Left cardiac atrium (tissue), 4 donors: ENCODE measurements around the gene KCNIP1. TPM values are rescaled to one million over a fixed set of nuclear protein-coding genes. Genes with fewer than 3 reads are reported as not detected.

ENCODE experiments used
- ATAC-seq, 2 donors: fragments of 200-7000 bp; cut with Tn5 transposase; one replicate each; pipeline ENCODE4 v1.9.1; 2020; ENCODE audit warnings: mild to moderate bottlenecking in 2 of 2, moderate library complexity in 2 of 2
- DNase-seq: peaks from one replicate; pipeline ENCODE4 v3.0.0-alpha.2; 2020
- intact Hi-C, 2 donors: fragments of 100-400 bp; cut with DNase I; formaldehyde crosslinking; loops; one replicate each; pipeline versions ENCODE4 v1.14.1 to v1.15.1; 2022 to 2023
- total RNA-seq, 2 donors: library from RNA; stranded (reverse); fragmentation: NEBNext Ultra II Directional; extraction: Animal tissue kit (Norgen Biotek cat#: 25700); gene quantifications; one replicate each; pipeline ENCODE4 v1.2.1, GENCODE V29; 2021
- donor health status: DM: no; HTN: yes; CAD: no.
- donor health status: DM: no; HTN: yes; CAD: no; lungs with severe emphysema.
- donor health status: DM: yes; HTN: yes; CAD: no.
- donor health status: Dilated cardiomyopathy.

The KCNIP1 gene
- total RNA-seq, 2 donors from 2014 or later = not detected

DNA sequence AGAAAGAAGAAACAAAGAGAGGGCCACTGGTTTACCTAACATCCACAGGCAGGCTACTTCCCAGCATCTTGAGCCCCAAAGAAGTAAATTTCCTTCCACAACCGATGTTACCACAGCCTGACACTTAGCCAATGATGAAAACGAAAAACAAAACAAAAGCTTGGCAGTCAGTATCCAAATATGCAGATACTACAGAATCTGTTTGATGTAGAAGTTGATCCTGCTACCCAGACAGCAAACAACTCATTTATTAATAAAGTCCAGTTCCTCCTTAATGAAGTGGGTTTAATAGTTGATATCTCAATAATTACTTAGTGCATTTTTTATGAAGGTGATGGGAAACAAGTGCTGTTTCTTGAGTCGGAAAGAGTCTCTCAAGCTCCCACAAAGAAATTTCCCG lies 212.6 kb downstream of the KCNIP1 start:
- ATAC-seq (no peak), DNase-seq (no peak)
- intact Hi-C loops = no loop called here

DNA sequence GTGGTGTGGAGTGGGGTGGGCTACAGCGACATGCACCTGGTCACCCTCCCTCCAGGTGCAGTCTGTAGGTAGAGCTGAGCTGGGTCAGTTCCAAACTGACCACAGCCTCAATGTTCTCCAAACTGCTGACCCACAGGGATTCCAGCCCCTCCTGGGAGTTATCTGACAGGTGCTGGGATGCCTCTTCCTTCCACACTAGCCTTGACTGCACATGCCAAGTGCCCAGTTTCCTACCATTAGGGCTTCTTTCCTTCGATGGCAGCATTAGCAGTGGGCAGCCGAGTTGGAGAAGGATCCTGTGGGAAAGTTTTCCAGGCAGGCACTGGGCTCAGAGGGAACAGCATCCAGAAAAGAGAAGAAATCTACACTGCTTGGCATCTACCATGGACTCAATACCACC lies 215.7 kb downstream of the KCNIP1 start:
- ATAC-seq (no peak), DNase-seq (no peak)
- intact Hi-C loops = no loop called here

DNA sequence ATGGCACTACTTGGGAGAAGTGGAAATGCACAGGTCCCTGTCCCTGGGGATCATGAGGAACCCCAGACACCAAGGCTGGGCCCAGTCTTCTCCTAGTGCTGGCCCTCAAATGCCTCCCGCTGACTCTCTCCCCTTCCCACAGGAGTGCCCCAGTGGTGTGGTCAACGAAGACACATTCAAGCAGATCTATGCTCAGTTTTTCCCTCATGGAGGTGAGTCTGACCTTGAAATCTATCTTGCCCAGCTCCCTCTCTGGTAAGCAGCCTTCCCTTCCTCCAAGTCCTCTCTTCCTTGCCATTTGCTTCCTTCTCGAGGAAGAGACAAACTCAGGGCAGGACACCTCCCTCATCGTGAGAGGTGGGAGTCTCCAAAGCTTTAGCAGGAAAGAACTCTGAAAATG lies 216.4 kb downstream of the KCNIP1 start:
- ATAC-seq = no peak
- intact Hi-C loops = no loop called here
- DNase-seq = no peak

DNA sequence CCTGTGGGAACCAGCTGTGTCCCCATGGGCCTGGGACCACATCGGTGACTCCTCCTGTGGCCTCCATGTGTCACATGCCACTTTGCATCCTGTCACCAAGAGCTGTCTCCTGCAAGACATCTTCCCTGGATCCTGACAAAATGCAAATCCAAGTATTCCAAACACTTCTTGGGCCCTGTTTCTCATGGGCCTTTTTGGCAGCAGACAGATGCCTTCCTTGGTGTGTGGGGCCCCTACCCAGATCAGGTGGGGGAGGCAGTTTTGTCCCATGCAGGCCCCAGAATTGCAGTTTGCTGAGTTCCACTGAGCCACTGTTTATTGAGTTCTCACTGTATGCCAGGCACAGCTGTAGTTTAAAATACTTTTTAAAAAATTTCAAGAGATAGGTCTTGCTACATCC lies 217.2 kb downstream of the KCNIP1 start:
- intact Hi-C loops = no loop called here

DNA sequence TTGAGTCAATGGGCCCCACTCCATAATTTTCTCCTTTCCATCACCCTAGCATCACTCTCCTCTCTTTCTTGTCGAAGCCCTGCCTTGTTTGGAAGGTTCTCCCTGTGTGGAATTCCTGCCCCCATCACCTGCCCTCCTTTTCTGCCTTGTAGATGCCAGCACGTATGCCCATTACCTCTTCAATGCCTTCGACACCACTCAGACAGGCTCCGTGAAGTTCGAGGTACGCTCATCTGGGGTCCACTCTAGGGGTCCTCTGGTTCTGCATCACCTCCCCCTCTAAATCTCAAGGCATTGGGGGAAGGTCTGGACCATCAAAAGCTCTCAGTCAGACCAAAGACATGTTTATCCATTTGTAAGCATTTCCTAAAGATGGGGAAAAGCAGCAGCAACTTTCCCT lies 217.9 kb downstream of the KCNIP1 start:
- DNase-seq (no peak), ATAC-seq (no peak)
- intact Hi-C loops = no loop called here

More for the DNA sequence above, 217.2 kb downstream of the KCNIP1 start:
- no peak for ATAC-seq
- no peak for DNase-seq

DNA sequence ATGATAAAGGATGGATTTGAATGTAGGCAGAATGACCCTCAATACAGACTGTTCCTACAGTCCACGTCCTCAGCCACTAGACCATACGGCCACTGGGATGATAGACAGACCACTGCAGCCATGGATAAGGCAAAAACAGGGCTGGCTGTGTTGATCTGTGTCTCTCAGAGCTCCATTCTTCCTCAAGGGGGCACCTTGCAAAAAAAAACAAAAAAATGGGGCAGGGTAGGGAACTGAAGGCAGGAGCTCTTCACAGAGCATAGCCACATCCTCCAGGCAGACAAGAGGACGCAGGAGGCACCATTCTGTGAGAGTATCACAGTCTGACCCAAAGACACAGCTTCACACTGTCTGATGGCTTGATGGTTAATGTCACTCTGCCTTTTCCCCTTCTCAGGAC lies 218.5 kb downstream of the KCNIP1 start:
- intact Hi-C loops = no loop called here
- ATAC-seq = no peak
- no peak for DNase-seq

DNA sequence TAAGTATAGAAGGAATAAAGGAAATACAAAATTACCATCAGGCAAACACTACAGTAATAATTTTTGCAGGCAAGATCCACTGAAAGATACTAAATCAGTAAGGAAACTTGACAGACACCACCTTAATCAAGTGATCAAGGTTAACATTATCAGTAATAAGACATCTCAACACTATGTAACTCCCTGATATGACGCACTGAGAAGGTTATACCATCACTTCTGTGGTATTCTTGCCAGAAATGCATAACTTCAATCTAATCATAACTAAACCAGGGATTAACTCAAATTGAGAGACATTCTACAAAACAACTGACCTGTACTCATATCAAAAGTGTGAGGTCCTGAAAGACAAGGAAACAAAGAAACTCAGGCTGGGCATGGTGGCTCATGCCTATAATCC lies 227.2 kb downstream of the KCNIP1 start:
- DNase-seq (no peak), ATAC-seq (no peak)
- intact Hi-C loops = no loop called here

DNA sequence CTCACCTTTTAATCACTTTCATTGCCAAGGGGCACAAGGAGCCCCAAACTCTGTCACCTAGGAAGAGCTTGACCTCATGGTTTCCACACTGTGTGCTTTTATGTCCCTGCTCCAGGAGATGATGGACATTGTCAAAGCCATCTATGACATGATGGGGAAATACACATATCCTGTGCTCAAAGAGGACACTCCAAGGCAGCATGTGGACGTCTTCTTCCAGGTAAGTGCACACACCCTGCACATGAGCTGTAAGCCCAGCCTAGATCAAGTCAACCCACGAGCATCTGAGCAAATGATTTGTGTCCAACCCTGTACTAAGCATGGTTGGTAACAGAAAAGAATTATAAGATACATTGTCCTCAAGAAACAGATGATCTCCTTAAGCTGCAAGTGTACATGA lies 228.9 kb downstream of the KCNIP1 start:
- intact Hi-C loops = no loop called here
- no peak for ATAC-seq
- DNase-seq = no peak

DNA sequence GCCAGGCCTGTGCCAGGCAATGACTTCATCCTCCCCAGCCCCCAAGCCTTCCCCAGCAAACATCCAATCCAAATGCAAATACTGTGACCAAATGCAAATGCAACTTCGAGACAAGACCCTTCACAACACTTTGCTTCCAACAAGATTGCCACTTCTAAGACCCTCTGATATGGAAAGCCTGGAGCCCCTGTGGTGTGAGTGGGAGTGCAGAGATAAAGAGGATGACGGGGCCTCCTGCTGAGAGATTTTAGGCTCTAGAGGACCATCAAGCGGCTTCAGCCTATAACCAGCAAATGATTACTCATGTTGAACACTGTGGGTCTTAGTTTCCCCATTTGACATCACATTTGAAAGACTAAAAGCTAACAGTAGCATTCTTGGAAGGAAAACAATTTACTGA lies 233.1 kb downstream of the KCNIP1 start:
- intact Hi-C loops = no loop called here
- no peak for ATAC-seq
- no peak for DNase-seq

DNA sequence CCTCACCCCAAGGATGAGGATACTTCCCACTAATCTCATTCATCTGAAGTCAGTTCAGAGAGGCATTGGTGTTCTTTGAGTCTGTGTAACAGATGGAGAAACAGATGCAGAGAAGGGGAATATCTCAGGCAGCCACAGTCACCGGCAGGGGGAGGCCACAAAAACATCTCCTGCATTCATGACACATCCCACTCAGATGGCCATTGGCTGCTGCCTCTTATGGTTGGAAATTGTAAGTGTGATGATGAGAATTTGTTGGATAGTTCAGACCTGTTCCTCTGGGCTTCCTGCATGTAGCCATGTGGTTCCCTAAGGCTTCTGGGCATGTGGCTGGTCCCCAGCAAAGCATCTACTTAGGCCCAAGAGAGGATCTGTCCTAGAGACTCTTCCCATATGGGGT lies 233.8 kb downstream of the KCNIP1 start:
- DNase-seq = no peak
- ATAC-seq = no peak
- intact Hi-C loops = no loop called here

DNA sequence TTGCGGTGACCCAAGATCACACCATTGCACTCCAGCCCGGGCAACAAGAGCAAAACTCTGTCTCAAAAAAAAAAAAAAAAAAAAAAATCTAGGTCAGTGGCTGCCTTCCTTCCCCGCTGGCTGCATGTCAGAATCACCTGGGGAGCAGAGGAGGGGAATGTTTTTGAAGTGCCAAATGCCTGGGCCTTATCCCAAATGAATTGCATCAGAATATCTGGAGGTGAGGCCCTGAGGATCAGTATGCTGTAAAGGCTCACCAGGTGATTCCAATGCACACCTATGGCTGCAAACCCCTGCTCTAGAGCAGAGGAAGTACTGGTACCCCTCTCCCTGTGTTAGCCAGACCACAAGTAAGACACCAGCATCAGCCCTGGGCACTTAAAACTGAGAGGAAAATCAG lies 235.0 kb downstream of the KCNIP1 start:
- ATAC-seq (no peak), DNase-seq (no peak)
- intact Hi-C loops = no loop called here

DNA sequence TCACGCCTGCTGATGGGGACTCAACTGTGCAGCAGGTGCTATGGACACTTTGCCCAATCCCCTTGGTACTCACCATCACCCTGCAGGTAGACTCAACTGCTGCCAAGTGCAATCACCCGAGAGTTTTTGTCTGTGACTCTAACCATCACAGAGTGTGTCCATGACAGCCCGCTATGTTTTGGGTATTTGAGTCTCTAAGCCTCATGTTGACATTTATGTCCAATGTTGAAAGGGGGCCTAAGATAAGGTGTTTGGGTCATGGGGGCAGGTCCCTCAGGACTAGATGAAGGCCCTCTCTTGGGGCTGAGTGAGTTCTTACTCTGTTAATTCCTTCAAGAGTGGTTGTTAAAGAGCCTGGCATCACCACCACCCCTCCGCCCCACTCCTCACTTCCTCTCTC lies 235.6 kb downstream of the KCNIP1 start:
- DNase-seq (no peak), ATAC-seq (no peak)
- intact Hi-C loops = no loop called here

DNA sequence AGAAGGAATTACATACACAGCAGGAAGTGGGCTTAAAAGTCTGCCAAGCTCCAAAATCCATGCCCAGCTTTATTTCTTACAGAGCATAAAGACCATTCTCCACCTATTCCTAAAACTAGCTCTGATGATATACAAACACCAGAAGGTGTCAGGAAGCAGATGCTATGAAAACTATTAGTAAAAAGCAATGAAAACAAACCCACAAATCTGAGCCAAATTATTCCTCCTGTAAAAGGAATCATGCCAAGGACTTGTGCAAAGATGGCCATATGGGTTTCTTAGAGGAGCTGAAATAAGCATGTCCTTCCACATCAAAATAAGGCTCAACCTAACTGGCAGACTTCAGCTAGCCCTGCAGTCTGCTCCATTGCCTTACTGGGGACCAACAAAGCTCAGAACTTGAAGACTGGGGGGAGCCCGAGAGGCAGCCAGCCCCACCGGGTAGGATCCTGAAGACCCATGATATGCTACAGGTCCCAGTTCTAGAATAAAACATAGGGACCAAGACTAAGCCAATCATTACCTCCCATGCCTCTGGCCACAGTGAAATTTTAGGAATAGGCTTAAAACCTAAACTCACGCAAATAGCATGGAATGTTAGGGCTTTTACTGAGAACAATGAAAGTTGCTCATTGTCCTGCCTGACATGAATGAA lies 236.9 kb downstream of the KCNIP1 start:
- DNase-seq = no peak
- no peak for ATAC-seq
- intact Hi-C loops = loop anchor here in 1 of 2 donors (5.0 kb wide), 1 partner anchor 597 kb away; no protein-coding TSS in a partner anchor

DNA sequence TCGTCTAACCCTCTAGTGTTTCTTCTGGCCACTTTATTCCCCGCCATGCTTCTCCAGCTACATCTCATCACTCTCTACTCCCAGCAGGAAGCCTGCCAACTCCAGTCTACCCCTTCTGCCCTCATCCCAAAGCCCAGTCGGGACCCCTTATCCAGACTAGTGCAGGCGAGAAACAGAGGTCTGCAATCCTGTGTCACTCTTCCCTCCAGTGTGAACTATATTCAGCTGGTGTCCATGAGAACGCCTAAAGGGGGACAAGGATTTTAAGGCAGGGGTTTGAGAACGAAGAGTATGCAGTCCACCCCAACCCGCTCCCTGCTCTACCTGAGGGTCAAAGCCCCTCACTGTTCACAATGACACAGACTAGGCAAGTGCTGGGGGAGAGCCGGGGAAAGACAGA lies 238.0 kb downstream of the KCNIP1 start:
- no peak for DNase-seq

DNA sequence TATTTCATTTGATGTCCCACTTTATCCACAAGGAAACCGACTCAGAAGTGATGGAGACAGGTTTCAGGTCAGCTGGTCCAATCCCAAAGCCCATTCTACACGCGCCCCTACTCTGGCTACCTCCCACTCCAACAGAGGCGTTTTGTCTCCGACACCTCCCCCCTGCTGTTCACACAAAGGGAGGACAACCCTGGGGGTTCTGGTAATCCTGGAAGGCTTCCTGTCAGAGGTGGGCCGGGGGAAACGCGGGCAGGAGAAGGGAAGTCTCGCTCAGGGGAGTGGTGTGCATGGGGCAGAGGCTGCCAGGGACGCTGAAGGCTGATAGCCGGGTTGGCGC lies 240.0 kb downstream of the KCNIP1 start:
- intact Hi-C loops = loop anchor here (2.0 to 5.0 kb wide), 2 partner anchors 47 to 593 kb away; no protein-coding TSS in a partner anchor
- DNase-seq = no peak
- ATAC-seq = no peak

More for the DNA sequence above, 238.0 kb downstream of the KCNIP1 start:
- ATAC-seq = no peak
- intact Hi-C loops = loop anchor here in 1 of 2 donors (5.0 kb wide), 1 partner anchor 596 kb away; no protein-coding TSS in a partner anchor

DNA sequence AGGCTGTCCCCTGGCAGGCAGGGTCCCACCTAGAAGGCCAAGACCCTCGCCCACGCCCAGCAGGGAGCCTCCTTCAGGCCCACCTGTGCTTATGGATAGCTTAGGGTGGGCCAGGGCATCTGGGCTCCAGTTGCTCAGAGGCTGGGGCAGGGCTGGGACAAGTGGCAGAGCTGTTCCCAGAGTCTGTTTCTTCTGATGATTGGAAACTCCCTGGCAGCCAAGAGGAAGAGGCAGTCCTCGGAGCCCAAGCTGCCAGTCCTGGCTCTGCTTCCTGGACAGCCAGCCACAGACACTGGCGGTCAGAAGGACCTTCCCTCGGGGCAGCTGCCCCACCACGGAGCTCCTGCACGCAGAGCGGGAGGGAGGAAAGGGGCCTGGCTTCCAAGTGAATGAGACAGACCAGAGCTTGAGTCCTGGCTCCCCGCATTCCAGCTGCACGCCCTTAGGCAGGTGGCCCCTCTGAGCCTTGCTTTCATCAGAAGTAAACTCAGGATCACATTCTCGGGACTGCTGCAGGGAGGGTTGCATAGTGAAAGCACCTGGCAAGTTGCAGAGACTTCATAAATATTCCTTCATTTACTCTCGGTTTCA lies 241.8 kb downstream of the KCNIP1 start:
- ATAC-seq (peak; percentile 57 to 66), DNase-seq (peak; percentile 40)
- intact Hi-C loops = loop anchor here (1.0 to 2.0 kb wide), 2 partner anchors 45 to 46 kb away; no protein-coding TSS in a partner anchor

DNA sequence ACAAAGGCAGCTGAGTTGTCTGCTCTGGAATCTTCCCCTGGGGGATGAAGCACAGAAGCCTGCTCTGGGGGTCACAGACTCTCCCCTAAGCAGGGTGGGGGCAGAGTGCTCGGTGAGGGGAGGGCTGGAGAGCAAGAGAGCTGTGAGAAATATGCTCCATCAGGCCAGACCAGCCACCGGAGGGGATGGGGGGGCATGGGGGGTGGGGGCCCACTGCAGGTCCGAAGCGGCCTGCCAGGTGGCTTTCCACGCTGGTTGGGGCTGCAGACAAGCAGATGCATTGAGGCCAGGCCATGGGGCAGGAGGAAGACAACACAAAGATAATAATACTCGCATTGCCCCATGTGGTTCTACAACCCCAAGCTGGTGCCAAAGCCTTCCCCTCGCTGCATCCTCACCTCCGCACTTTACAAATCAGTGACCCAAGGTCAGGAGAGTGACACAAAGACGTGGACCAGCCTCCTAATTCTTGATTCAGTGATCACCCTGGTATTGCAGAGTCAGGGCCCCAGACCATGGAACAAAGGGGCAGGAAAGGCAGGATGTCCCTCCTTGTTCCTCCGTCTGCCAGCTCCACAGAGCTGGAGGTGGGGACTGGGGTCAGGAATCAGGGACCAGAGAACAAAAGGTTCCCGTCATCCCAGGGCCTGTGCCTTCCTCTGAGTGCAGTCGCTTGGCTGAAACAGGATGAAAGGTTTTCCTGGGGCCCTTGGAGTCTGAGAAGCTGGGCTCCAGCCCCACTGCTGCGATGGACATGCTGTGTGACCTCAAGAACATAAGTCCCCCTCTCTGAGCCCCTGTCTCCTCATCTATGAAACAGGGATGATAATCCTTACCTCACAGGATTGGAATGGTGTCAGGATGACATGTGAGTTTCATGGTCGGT lies 242.5 kb downstream of the KCNIP1 start:
- ATAC-seq (peak; percentile 3 to 6), DNase-seq (no peak)
- intact Hi-C loops = no loop called here

DNA sequence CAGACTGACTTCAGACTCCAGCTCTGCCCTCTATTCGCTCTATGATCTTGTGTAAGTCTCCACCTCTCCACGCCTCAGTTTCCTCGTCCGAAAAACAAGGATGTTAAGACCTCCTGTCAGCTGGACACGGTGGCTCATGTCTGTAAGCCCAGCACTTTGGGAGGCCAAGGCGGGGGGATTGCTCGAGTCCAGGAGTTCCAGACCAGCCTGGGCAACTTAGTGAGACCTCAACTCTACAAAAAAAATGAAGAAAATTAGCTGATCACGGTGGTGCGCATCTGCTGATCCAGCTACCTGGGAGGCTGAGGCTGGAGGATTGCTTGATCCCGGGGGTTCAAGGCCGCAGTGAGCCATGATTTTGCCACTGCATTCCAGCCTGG lies 243.1 kb downstream of the KCNIP1 start:
- intact Hi-C loops = no loop called here
- DNase-seq = no peak
- ATAC-seq = no peak

DNA sequence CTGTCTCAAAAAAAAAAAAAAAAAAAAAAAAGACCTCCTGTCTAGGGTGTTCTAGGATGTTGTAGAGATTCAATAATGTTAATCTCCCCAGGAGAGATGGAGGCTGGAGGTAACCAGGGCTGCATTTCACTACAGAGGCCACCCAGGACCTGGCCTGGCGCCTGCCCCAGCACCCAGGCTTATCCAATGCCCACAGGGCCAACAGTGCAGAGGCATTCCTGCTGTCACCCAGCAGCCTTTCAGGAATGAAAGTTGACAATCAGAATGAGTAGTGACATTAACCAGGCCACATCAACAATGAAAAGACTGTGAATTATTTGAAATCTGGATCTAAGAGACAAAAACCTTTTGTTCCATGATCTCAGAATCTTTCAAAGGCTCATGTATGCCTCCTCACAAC lies 243.5 kb downstream of the KCNIP1 start:
- no peak for DNase-seq
- intact Hi-C loops = no loop called here
- peak; percentile 44 to 75 for ATAC-seq

DNA sequence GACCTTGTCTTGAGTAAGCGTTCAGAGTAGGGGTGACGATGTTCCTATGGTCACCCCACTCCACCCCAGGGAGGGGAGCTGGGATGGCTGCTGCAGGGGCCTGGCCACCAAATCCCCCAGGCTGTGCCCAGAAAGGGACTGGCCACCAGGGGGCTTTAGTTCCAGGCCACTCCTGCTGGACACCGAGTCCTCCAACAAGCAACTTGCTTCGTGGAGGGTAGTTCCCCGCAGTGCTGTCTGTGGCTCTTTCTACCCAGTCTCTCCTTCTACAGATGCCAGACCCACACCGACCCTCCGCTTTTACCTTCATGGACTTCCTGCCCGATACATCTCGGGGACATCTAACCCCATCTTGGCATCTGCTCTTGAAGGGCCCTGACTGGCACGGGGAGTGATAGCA lies 244.0 kb downstream of the KCNIP1 start:
- peak; percentile 6 to 10 for ATAC-seq
- intact Hi-C loops = no loop called here

More for the DNA sequence above, 244.0 kb downstream of the KCNIP1 start:
- DNase-seq = no peak
